Stomach (tissue), 9 donors: ENCODE measurements around the gene MFN1. TPM values are rescaled to one million over a fixed set of nuclear protein-coding genes. Genes with fewer than 3 reads are reported as not detected.
"Not testable (repeated sequence)": the region's sequence is repeated elsewhere in the genome, so short reads cannot be mapped to it uniquely, and the experiment has no call there.

Experiments used
- DNase-seq, 2 donors: peaks; one replicate each; pipeline versions ENCODE4 v3.0.0 to v3.0.0-alpha.2; 2013 to 2019
- H3K27ac ChIP-seq, 5 donors: fragments of 200-600 bp in 4 of 5; sonication (generic) in 4 of 5; one replicate each; pipeline ENCODE4 v1.5.1; 2013 to 2019; ENCODE audit warnings: mild to moderate bottlenecking in 1 of 5, moderate library complexity in 1 of 5
- H3K27me3 ChIP-seq, 3 donors: fragments of 200-600 bp; sonication (generic); one replicate each; pipeline ENCODE4 v1.5.1; 2017 to 2019; ENCODE audit warnings: mixed run types in 1 of 3
- H3K36me3 ChIP-seq, 4 donors: fragments of 200-600 bp; sonication (generic); 1 replicate in 3 of 4; 2 replicates in 1 of 4; pipeline ENCODE4 v1.5.1; 2016 to 2019
- H3K4me1 ChIP-seq, 4 donors: fragments of 200-600 bp; sonication (generic); one replicate each; pipeline ENCODE4 v1.5.1; 2016 to 2019
- H3K4me3 ChIP-seq, 4 donors: fragments of 200-600 bp; sonication (generic) in 3 of 4; one replicate each; pipeline ENCODE4 v1.5.1; 2016 to 2019; ENCODE audit warnings: mild to moderate bottlenecking in 1 of 4
- H3K9me3 ChIP-seq, 4 donors: fragments of 200-600 bp; sonication (generic); one replicate each; pipeline ENCODE4 v1.5.1; 2016 to 2019
- CTCF ChIP-seq, 7 experiments: fragments of 450-650 bp in 4 of 7; fragments of 200-600 bp in 3 of 7; sonication (generic) in 3 of 7; IDR thresholded peaks; one replicate each; pipeline ENCODE4 v1.5.1; 2016 to 2019; ENCODE audit warnings: antibody characterized with exemption in 7 of 7, control low read depth in 2 of 7, mild to moderate bottlenecking in 1 of 7
- EP300 ChIP-seq: sonication (generic); formaldehyde crosslinking; IDR thresholded peaks from one replicate; pipeline ENCODE4 v1.6.1; 2017; ENCODE audit warnings: antibody characterized with exemption
- POLR2A ChIP-seq, 4 donors: fragments of 450-650 bp; IDR thresholded peaks; one replicate each; pipeline ENCODE4 v1.6.1; 2016; ENCODE audit warnings: antibody characterized with exemption in 4 of 4, control low read depth in 2 of 4, mild to moderate bottlenecking in 1 of 4, moderate library complexity in 1 of 4
- POLR2AphosphoS5 ChIP-seq, 3 donors: sonication (generic); formaldehyde crosslinking; IDR thresholded peaks; one replicate each; pipeline ENCODE4 v1.6.1; 2016; ENCODE audit warnings: antibody characterized with exemption in 3 of 3
- WGBS, 5 donors: extraction: QIAGEN DNeasy Blood & Tissue Kit in 3 of 5; methylation state at CpG; one replicate each; pipeline versions ENCODE4 v1.1.5 to v1.1.7; 2013 to 2018; 5-methylcytosine and 5-hydroxymethylcytosine counted together
- intact Hi-C: fragments of 100-400 bp; cut with DNase I; formaldehyde crosslinking; loops from one replicate; pipeline ENCODE4 v1.15.1; 2023; ENCODE audit warnings: low total_unique reads
- polyA plus RNA-seq, 3 donors: library from polyadenylated mRNA; stranded (reverse); fragments of 200-250 nt; gene quantifications; one replicate each; pipeline ENCODE4 v1.2.3, GENCODE V29; 2013
- total RNA-seq, 5 donors: library from RNA; depleted of rRNA; stranded (reverse); fragments of >200 nt; gene quantifications; one replicate each; pipeline versions ENCODE4 v1.1.0 to v1.2.3, GENCODE V29; 2014 to 2016
- donor health status: healthy with polysubstance abuse.
- donor health status: Bipolar disorder and iron deficiency.
- donor health status: healthy.

MFN1 gene
- total and polyA plus RNA-seq, 8 donors, result 9.7 to 124 (median 17.0) TPM

DNA sequence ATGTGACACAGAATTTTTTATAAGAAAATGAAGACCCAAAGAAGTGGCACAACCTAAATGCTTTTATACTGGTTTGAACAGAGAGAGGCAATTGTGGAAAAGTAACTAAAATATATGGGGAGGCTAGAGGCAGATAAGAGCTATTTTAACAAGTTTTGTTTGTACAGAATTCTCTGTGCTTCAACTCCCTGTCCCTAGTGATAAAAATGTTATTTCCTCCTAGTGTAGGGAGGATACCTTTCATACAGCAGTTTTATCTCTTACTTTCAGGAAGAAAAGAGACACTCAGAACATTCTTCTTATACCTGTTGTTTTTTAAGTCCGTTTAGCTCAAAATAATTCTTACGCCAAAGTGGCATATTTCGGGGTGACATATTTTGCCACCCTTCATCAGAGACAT lies 45.9 kb upstream of the MFN1 start:
- intact Hi-C loops, result no loop called here
- no peak overlapping the region for H3K27ac ChIP-seq
- H3K4me3 ChIP-seq, result no peak overlapping the region
- no peaks in the 10 kb centered on the region for H3K27me3 ChIP-seq
- DNase-seq, result no peak
- peaks cover 0 to 5% (median 0%) of the 10 kb centered on the region in 4 donors for H3K9me3 ChIP-seq
- no peaks in the 10 kb centered on the region for H3K36me3 ChIP-seq
- TF ChIP-seq POLR2AphosphoS5 (IDR thresholded peaks at IDR 0.05) (no peak), POLR2A (IDR thresholded peaks at IDR 0.05) (no peak), EP300 (no peak), CTCF (IDR thresholded peaks at IDR 0.05) (no peak)
- WGBS, 5 donors, result 62 to 66% (median 64%) methylated on average over 3 of the region's 3 CpGs
- H3K4me1 ChIP-seq, result no peaks in the 10 kb centered on the region

GRCh38 chr3:179302111-179302510 lies 45.4 kb upstream of the MFN1 start:
- intact Hi-C loops, result no loop called here
- no peak for DNase-seq
- Histone ChIP-seq H3K9me3 (peaks cover 0 to 5% (median 0%) of the 10 kb centered on the region in 4 donors), H3K27me3 (no peaks in the 10 kb centered on the region), H3K4me1 (no peaks in the 10 kb centered on the region), H3K27ac (no peak overlapping the region), H3K36me3 (no peaks in the 10 kb centered on the region), H3K4me3 (no peak overlapping the region)
- TF ChIP-seq POLR2AphosphoS5 (IDR thresholded peaks at IDR 0.05) (no peak), EP300 (no peak), CTCF (IDR thresholded peaks at IDR 0.05) (no peak), POLR2A (IDR thresholded peaks at IDR 0.05) (no peak)
- 81 to 86% (median 83%) methylated on average over 7 of the region's 7 CpGs for WGBS, 5 donors

- H3K27me3 ChIP-seq, result no peaks in the 10 kb centered on the region
- WGBS, 5 donors, result 7 to 24% (median 21%) methylated on average over 2 of the region's 2 CpGs
- intact Hi-C loops, result no loop called here
These were observed 42.9 kb upstream of the MFN1 start for GRCh38 chr3:179304605-179305004.

GRCh38 chr3:179307362-179307761 lies 40.1 kb upstream of the MFN1 start:
- H3K4me3 ChIP-seq, H3K27me3 ChIP-seq, H3K27ac ChIP-seq, DNase-seq, H3K9me3 ChIP-seq, H3K36me3 ChIP-seq, intact Hi-C loops, H3K4me1 ChIP-seq: not testable (repeated sequence)
- WGBS, 5 donors, result 59 to 75% (median 61%) methylated on average over 2 of the region's 2 CpGs

More at GRCh38 chr3:179304605-179305004, 42.9 kb upstream of the MFN1 start:
- DNase-seq, result no peak
- H3K36me3 ChIP-seq, result no peaks in the 10 kb centered on the region
- no peaks in the 10 kb centered on the region for H3K4me1 ChIP-seq
- TF ChIP-seq POLR2AphosphoS5 (IDR thresholded peaks at IDR 0.05) (no peak), EP300 (no peak), POLR2A (IDR thresholded peaks at IDR 0.05) (no peak), CTCF (IDR thresholded peaks at IDR 0.05) (no peak)
- no peak overlapping the region for H3K27ac ChIP-seq
- peaks cover 0 to 2% (median 0%) of the 10 kb centered on the region in 4 donors for H3K9me3 ChIP-seq
- H3K4me3 ChIP-seq, result no peak overlapping the region

GRCh38 chr3:179308001-179308400 lies 39.5 kb upstream of the MFN1 start:
- H3K4me1 ChIP-seq, result no peaks in the 10 kb centered on the region
- no peak overlapping the region for H3K27ac ChIP-seq
- no peak overlapping the region for H3K4me3 ChIP-seq
- no peak for TF ChIP-seq CTCF (IDR thresholded peaks at IDR 0.05)
- TF ChIP-seq EP300, result no peak
- TF ChIP-seq POLR2A (IDR thresholded peaks at IDR 0.05), result no peak
- TF ChIP-seq POLR2AphosphoS5 (IDR thresholded peaks at IDR 0.05), result no peak
- intact Hi-C loops, result no loop called here
- no peaks in the 10 kb centered on the region for H3K9me3 ChIP-seq
- no peak for DNase-seq
- no peaks in the 10 kb centered on the region for H3K36me3 ChIP-seq
- H3K27me3 ChIP-seq, result no peaks in the 10 kb centered on the region
